NCI-H128 (cell line): ENCODE measurements around the gene ATG2B.
A peak's percentile ranks its signal among the peaks of the same experiment; 100 is the strongest.

Experiments
- DNase-seq: peaks from one replicate; lab custom pipeline; 2025; ENCODE audit not compliant: unreplicated experiment; lab: John Stamatoyannopoulos, UW

Gene ATG2B

DNA sequence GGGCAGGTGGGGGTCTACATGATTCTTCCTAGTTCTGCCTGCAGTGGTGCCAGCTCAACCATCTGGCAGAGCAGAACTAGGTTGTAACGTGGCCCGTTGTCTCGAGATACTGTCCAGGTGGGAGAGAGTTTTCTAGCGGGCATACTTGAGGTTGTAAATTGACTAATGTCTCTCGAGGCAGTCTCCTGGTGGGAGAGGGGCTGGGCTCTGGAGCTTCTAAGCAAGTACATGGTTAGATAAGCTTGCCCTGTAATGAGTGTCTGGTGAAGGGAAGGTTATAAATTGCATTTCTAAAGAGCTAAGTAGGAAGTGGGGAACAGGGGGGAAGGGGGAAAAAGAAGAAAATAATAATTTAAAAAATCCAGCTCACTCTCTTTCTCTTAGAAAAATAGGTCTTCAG is 89.0 kb downstream of the ATG2B start:
- no peak for DNase-seq

DNA sequence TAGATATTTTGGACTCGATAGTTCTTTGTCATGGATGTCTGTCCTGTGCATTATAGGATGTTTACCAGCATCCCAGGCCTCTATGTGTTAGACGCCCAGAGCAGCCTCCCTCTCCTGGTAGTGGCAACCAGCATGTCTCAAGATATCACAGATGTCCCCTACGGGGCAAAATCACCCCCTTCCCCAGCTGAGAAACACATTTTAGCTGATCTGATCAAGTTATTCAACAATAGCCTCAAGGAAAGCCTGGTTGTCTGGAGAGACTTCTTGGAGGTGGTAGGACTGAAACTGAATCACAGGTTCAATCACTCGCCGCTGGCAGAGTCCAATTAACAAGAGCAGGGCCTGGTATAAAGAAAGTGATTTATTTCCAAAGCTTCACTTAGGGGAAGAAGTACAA is 89.5 kb downstream of the ATG2B start:
- DNase-seq, result no peak

DNA sequence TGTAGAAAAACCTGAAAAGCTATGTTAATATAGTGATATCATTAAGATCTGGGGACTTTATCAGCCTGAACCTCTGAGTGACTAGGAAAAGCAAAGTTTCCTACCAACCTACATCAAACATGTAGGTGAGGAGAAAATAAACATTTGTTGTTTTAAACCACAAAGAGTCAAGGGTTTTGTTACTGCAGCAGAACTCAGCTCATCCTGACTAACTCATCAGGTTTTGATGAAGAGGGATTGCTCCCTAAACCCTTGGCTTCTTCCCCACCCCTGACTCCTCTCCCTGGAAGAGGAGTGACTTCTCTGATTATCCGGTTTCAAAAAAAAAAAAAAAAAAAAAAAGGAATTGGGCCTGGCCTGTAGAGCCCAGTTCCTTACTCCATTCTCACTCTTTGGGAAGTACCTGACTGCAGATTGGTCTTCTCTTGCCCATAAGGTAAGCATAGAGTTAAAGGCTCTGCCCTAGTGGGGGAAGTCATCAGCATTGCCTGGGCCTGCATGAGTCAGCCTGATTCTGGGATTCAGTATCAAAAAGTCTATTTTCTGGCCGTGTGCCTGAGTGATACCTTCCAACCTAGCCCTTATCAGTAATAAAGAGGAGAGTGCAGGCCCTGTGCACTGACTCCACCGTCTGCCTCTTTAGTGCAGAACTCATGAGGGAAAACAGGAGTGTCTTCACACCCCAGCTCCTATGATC is 90.2 kb downstream of the ATG2B start:
- DNase-seq, result no peak

DNA sequence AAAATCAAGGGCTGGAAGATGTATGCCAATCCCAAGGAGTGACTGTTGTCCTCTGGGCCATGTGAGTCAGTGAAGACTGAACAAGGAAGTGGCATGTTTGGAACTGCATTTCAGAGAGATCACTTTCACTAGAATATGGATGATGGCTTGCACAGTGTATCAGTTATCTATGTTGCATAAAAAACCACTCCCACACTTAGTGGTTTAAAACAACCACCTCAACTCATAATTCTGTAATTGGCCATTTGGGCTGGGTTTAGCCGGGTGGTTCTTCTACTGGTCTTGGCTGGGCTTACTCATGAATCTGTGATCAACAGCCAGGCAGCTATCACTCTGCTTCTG is 91.7 kb downstream of the ATG2B start:
- no peak for DNase-seq

DNA sequence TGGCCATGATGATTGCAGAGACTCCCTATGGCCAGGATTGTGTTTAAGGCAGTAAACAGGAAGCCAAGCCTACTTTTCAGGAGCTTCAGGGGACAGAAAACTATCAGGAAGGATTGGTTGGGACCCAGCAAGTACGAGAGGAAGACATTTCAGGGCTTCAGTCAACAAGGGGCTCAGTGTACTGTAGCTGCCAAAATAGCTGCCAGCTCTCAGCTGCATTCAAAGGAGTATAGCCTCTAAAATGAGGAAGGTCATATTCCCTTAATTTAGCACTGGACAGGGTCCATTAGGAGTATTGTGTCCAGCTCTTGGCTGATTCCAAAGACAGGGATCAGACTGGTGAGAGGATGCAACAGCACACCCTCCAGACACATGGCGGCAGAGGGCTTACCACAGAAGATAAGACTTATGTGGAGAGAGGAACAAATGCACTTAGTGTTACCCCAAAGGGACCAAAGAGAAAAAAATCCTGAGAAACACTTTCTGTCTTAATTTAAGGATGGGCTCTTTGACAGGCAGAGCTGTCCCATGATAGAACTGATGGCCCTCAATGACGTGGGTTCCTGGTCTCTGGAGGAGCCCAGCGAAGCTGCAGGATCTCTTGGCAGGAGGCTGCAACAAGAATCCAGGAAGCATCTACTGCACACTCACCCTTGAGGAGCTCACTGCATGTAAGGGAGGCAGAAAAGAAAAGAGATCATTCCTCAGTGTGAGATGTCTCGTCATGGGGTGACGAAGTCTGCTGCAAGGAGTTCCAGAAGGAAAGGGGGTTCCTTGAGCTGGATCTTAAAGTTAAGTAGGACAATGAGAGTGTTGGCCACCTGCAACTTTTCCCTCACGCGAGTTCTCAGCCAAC is 92.3 kb downstream of the ATG2B start:
- DNase-seq, result no peak

DNA sequence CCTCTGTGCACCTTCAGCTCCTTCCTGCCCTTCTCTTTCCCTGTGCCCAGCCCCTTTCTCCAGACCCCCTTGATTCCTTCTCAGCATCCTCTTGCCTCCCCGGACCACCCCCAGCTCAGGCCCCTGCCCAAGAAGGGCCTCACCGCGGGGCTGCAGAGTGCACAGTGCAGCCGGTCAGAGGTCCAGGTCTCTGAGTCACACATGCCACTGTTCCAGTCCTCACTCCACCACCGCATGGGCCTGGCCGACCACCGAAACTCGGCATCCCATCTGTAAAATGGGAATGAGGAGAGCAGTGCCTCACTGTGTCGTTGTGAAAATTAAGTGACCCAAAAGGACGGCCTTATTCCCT is 93.8 kb downstream of the ATG2B start:
- no peak for DNase-seq

DNA sequence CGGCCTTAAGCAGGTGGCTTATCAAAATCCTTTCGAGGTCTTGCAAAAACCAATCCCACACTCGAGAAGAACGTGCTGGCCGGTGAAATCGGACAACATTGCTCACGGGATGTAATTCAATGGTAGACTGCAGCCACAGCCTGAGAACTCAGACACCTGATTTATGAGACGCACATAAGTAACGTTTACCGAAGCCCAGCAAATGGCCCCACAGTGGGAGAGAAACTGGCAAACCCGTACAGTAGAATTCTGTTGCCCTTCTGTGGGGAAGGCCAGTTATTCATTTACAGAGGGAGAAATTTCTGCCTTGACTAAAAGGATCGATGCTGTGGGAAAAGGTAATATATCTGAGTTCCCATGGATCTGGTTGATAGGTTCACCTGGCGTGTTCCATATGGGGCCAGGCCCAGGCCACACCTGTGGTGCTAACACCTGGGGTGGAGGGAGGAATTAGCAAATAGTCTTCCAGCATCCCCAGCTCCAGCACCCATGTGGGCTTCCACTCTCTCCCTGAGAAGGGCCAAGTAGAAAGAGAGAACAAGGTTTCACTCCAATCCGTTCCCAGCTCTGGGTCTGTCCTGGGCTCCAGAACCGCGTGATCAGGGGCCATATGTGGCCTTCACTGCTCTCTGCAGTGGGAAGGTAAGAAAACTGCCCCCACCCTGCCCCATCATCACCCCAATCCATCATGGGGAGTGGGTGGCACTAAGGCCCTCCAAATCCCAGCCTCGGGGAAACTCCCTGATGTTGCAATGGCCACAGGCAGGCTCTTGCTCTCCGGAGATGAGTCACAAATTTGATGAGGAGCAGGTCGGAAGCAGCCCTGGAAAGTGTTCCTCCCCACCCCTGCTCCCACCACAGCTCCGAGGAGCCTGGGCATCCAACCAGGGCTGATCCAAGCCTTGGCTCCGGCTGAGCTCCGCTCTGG is 94.4 kb downstream of the ATG2B start:
- DNase-seq, result no peak

DNA sequence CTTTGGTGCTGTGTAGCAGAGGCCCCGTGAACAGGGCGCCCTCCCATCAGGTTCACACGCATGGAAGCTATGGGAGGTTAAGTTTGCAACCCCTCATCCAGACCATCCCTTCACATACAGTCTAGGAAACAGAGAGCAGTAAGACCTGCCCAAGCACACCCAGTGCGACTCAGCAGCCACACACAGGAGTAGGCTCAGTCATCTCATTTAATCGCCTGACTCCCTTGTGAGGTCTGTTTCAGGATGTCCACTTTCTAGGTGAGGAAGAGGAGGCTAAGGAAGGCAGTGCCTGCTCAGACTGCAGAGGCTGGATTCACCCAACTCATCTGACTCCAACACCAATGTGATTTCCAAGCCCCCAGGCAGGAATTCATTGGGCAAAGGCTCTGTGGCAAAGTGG is 95.2 kb downstream of the ATG2B start:
- no peak for DNase-seq

DNA sequence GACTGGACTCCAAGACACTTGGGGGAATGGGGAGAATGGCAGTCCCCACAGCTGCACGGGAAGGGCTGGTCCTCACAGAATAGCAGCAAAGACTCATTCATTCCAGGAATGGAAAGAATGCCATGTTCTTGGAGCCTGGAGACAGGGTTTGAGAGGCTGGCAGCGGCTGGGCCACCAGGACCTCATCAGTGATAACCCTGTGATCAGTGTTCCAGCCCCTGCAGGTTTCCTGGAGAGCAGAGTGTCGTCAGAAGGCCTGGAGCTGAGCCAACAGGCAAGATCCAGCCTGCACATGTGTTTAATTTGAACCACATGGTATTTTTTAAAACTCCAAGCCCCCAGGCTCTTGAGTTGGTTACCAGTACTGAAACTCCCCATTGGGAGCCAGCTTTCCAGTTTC is 95.8 kb downstream of the ATG2B start:
- DNase-seq, result peak; percentile 22

DNA sequence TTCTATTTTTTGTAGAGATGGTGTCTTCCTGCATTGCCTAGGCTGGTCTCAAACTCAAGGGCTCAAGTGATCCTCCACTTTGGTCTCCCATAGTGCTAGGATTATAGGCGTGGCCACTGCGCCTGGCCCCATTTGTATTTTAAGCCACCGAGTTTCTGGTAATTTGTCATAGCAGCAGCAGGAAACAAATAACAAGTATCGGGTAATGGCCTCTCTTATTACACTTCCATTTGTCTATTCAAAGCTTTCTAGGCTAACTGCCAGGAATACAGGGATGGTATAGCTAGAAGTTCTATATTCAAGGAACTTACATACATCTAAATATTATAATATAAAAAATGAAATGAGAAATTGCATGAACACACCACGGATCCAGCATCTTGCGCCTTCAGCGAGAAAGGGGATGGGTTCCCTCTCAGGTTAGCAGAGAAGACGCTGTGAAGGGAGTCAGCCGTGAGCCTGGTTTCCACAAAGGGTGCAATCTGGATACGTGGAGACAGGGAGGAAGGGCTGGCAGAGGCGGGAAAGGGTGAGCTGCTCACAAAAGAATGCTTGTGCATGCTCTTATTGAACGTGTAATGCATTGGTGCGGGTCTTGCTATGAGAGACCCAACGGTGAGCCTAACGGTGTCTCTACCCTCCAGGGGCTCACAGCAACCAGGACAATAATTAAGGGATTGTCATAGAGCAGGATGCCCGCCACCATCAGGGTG is 97.6 kb downstream of the ATG2B start:
- peak; percentile 91 for DNase-seq

DNA sequence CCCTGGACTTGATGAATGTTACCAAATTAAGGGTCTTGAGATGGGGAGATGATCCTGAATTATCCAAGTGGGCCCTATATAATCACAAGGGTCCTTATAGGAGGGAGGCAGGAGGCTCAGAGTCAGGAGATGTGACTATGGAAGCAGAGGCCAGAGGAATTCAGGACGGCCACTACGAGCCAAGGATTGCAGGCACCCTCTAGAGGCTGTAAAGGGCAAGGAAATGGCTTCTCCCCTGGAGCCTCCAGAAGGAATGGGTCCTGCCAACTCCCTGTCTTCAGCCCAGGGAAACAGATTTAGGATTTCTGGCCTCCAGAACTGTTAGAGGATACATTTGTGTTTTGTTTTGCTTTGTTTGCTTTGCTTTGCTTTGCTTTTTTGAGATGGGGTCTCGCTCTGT is 98.3 kb downstream of the ATG2B start:
- no peak for DNase-seq

DNA sequence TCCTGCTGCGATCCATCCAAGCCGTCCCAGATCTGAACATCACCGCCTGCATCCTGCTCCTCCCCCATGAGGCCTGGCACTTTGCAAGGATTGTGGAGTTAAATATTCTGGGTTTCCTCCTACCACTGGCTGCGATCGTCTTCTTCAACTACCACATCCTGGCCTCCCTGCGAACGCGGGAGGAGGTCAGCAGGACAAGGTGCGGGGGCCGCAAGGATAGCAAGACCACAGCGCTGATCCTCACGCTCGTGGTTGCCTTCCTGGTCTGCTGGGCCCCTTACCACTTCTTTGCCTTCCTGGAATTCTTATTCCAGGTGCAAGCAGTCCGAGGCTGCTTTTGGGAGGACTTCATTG is 99.0 kb downstream of the ATG2B start:
- no peak for DNase-seq

DNA sequence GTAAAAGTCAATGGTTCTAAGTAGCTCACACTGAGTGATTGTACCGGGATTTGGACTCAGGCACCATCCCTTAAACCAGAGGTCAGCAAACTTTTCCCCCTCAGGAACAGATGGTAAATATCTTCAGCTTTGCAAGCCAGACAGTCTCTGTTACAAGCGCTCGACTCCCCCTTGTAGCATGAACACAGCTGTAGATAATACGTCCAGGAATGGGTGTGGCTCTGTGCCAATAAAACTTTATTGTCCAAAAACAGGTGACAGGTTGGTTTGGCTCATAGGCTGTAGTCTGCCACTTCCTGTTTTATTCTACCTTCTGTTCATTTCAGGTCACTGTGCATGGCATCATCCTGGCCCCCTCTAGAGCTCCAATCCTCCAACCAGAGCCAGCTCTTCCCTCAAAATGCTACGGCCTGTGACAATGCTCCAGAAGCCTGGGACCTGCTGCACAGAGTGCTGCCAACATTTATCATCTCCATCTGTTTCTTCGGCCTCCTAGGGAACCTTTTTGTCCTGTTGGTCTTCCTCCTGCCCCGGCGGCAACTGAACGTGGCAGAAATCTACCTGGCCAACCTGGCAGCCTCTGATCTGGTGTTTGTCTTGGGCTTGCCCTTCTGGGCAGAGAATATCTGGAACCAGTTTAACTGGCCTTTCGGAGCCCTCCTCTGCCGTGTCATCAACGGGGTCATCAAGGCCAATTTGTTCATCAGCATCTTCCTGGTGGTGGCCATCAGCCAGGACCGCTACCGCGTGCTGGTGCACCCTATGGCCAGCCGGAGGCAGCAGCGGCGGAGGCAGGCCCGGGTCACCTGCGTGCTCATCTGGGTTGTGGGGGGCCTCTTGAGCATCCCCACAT is 99.6 kb downstream of the ATG2B start:
- no peak for DNase-seq

DNA sequence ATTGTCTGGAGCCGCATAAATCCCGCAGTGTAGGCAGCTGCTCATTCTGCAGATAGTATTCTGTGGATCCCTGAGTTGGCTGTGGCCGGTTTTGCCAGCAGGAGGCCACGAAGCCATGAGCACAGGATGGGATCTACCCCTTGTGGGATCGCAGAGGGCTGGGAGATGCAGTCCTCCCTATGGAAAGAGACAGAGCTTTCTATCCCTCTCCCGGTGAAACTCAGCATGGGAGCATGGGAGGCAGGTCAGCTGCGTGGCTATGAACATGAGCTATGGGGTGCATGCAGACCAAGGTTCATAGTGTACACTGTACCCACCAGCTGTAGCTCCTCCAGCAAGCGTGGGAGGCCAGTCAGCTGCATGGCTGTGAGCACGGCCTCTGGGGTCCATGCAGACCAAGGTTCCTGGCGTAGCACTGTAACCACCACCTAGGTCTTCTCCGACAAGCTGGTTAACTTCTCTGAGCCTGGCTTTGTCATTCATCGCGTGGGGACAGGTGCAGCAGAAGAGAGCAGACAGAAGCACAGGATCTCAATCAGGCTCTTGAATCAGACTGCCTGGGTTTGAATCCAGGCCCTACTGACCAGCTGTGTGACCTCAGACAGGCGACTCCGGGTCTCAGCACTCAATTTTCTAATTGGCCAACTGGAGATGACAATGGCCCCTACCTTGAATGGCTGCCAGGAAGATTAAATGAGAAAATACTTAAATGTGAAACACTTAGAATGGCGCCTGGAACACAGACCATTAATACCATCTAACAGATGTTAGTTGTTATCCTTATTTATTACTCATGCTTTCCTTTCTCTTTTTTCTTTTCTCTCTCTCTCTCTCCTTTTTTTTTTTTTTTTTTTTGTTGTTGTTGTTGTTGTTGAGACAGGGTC is 101.1 kb downstream of the ATG2B start:
- DNase-seq, result no peak

DNA sequence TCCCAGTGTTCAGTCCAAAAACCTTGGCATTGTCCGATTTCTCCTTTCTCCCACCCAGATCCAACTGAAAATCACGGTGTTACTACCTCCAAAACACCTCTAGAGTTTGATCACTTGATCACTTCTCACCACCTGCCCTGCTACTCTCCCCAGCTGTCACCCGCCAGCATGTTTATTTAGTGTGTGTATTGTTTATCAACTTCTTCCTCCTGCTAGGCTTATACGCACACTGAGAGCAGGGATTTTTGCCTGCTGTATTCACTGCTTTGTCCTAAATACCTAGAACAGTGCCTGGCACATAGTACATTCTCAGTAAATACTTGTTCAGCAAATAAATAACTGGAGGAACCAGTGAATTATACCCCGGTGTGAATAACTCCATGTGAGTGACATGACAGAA is 102.1 kb downstream of the ATG2B start:
- DNase-seq, result no peak

DNA sequence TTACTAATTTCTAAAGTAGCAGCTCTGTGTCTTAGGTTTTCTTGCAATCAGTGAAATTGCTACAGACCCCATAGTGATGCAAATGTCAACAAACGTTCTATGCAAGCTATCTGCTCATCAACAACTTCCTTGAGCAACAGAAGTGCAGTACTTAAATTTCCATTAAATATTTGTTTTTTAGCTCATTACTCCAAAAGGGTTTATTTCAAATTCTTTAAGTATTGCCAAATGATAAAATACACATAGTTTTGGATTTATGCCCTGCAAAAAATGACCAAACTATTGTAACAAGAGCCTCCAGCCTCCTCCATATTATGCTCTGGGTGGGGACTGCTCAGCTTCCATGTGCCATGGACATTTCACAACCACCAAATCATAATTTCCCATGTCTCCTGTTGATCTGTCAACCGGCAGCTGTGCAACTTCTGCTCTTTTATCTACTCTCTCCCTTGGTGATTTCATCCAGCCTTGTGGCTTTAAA is 102.8 kb downstream of the ATG2B start:
- no peak for DNase-seq

DNA sequence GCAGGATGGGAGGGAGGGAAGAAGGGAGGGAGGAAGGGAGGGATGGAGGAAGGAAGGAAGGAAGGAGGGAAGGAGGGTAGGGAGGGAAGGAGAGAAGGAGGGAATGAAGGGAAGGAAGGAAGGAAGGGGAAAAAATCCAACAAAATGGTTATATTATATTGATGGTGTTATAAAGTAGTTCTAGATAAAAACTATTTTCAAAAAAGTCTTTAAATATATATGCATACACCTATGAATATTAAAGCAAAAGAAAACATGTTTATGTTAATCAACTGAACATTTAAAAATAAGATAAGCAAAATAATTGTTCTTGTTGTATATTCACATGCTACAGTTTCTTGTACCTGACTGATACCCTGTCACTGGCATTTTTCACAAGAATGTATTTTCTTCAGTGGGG is 105.2 kb downstream of the ATG2B start:
- no peak for DNase-seq

DNA sequence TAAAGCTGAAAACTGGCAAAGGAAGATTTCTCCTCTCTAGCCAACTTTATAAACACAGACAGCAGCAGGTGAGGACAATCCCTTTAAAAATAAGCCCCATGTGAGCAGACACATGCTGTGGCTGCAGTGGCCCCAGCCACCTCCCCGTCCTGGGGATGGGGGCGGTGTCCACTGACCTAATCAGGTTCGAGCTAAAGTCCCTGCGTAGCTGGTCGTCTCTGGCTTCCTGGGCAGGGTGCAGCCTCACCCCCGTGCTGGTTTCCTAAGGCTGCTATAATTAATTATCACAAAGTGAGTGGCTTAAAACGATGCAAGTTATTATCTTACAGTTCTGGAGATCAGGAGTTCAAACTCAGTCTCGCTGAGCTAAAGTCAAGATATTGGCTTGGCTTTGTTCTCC is 106.1 kb downstream of the ATG2B start:
- DNase-seq, result no peak

DNA sequence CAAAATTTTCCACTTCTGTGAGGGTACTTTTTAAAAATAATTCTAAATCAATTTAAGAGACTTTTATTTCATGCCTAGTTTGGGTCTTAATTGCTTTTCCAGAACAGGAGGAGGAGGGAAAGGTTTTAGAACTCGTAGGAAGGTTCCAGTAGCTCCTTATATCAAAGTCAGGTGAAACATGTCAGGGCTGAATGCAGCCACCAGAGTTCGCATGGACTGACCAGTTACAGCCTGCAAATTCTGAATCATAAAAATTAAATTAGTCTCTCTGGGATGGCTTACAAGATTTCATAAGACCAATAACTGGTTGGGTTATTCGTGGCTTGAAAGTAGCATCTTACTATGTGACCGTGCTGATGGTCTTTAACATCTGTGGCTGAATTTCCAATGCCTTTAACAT is 106.7 kb downstream of the ATG2B start:
- DNase-seq, result no peak
